ENCODE measurements around the gene KCTD1. TPM values are rescaled to one million over a fixed set of nuclear protein-coding genes. Genes with fewer than 3 reads are reported as not detected.

KCTD1 gene
- total and polyA plus RNA-seq, 10 of the 15 experiments (the other 5 are each of a cell fraction or from before 2014, with no cell fraction given): 1.5 to 13.4 (median 5.5) TPM

DNA sequence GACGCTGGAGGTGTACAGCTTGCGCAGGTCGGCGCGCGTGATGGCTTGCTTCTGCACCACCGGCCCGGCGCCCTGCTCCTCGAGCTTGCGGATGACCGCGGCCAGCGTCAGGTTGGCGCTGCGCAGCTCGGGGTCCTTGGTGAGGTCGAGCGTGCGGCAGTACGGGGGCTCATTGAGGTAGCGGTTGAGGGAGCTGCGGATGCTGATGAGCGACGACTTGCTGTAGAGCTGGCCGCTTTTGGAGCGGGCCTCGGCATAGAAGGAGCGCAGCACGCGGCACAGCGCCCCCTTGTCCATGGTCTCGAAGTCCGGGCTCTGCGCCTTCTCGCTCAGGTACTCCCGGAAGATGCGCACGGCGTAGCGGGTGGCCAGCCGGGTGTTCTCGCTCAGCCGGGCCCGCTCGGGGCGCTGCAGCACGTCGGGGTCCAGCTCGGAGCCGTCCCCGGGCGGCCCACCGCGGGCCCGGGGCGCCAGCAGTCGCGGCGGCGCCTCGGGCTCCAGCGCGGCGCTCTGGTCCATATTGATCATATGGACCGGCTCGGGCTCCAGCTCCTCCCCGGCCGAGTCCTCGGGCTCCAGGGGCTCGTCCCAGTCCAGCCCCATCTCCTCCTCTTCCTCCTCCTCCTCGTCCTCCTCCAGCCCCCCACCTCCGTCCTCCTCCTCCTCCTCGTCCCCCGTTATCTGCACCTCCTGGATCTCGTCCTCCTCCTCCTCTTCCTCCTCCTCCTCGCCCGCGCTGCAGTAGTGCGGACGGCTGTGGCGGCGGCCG lies 523 bp downstream of the KCTD1 start:
- BruUV-seq (replicated peaks): TSS peak; percentile 62
- SMC1A ChIA-PET (ENCODE audit: uncharacterized antibody, unreplicated experiment): interaction anchor here (0.6 to 2.1 kb wide), 3 partner anchors 87 to 332 kb away, joined by 3 to 10 read pairs (median 7); no protein-coding TSS in a partner anchor
- 55% methylated on average over 35 of the region's 84 CpGs for WGBS (ENCODE audit: insufficient coverage, insufficient replicate concordance, low lambda C conversion rate, missing lambda C conversion rate)
- no peaks in the 10 kb centered on the region for H4K20me1 ChIP-seq (ENCODE audit: control insufficient read depth, insufficient read depth)
- intact Hi-C loops (cut with micrococcal nuclease; ENCODE audit: unreplicated experiment): loop anchor here (5.0 to 10.0 kb wide), 6 partner anchors 66 to 427 kb away; no protein-coding TSS in a partner anchor
- POLR2A ChIA-PET: interaction anchor here (0.5 to 0.7 kb wide), 2 partner anchors 34 to 46 kb away, joined by 3 to 5 read pairs; no protein-coding TSS in a partner anchor
- H3K4me3 ChIP-seq: peak overlapping the region; percentile 70
- H3K4me2 ChIP-seq (ENCODE audit: control insufficient read depth, insufficient read depth): peak overlapping the region; percentile 95
- peak overlapping the region; percentile 91 for H2AFZ ChIP-seq (ENCODE audit: control insufficient read depth, low read depth, low read length)
- CTCF ChIA-PET: interaction anchor here (0.7 to 2.7 kb wide), 13 partner anchors 9 to 164 kb away, joined by 3 to 16 read pairs (median 3); no protein-coding TSS in a partner anchor
- H3K4me1 ChIP-seq (ENCODE audit: control insufficient read depth, insufficient read depth, low read length): peaks cover 31% of the 10 kb centered on the region
- in situ Hi-C loops (cut with MboI): no loop called here
- no peaks in the 10 kb centered on the region for H3K9me3 ChIP-seq (replicated peaks; ENCODE audit: control insufficient read depth, insufficient read depth, low read length)
- peak overlapping the region; percentile 67 for H3K27ac ChIP-seq (ENCODE audit: control insufficient read depth, insufficient read depth)
- RAD21 ChIA-PET (ENCODE audit: unreplicated experiment): interaction anchor here (0.6 to 3.2 kb wide), 11 partner anchors 77 to 166 kb away, joined by 3 to 26 read pairs (median 4); no protein-coding TSS in a partner anchor
- ATAC-seq: peak; percentile 82
- FAIRE-seq: no peak
- DNase-seq (ENCODE audit: low read depth, low spot score): no peak
- no peaks in the 10 kb centered on the region for H3K36me3 ChIP-seq (ENCODE audit: control insufficient read depth in 2 of 2, insufficient read depth in 2 of 2, low read length in 1 of 2)
- peaks cover 4 to 8% of the 10 kb centered on the region in 2 experiments for H3K27me3 ChIP-seq (replicated peaks in 1 of 2; ENCODE audit: control insufficient read depth in 2 of 2, insufficient read depth in 2 of 2, low read length in 1 of 2)
- H3K79me2 ChIP-seq (ENCODE audit: control insufficient read depth, insufficient read depth, low read length): peaks cover 11% of the 10 kb centered on the region
- peak overlapping the region; percentile 83 for H3K9ac ChIP-seq (ENCODE audit: control insufficient read depth, insufficient read depth, low read length)
- TF ChIP-seq JUND (IDR thresholded peaks at IDR 0.05; ENCODE audit: low read depth, low read length): no peak
- no peak for TF ChIP-seq ZNF207 (IDR thresholded peaks at IDR 0.05; ENCODE audit: borderline replicate concordance)
- TF ChIP-seq SMARCA5 (IDR thresholded peaks at IDR 0.05): peak; percentile 78; the same call in 1 of the 2 replicates
- TF ChIP-seq LARP7 (IDR thresholded peaks at IDR 0.05): peak; percentile 50; the same call in 1 of the 2 replicates
- no peak for TF ChIP-seq RBBP5 (conservative IDR thresholded peaks at IDR 0.05)
- TF ChIP-seq IRF4 (IDR thresholded peaks at IDR 0.05; ENCODE audit: low read depth, low read length): 0 out of 2 replicates have a peak, but pooled peaks have one; percentile 30
- TF ChIP-seq, protein P1, sequence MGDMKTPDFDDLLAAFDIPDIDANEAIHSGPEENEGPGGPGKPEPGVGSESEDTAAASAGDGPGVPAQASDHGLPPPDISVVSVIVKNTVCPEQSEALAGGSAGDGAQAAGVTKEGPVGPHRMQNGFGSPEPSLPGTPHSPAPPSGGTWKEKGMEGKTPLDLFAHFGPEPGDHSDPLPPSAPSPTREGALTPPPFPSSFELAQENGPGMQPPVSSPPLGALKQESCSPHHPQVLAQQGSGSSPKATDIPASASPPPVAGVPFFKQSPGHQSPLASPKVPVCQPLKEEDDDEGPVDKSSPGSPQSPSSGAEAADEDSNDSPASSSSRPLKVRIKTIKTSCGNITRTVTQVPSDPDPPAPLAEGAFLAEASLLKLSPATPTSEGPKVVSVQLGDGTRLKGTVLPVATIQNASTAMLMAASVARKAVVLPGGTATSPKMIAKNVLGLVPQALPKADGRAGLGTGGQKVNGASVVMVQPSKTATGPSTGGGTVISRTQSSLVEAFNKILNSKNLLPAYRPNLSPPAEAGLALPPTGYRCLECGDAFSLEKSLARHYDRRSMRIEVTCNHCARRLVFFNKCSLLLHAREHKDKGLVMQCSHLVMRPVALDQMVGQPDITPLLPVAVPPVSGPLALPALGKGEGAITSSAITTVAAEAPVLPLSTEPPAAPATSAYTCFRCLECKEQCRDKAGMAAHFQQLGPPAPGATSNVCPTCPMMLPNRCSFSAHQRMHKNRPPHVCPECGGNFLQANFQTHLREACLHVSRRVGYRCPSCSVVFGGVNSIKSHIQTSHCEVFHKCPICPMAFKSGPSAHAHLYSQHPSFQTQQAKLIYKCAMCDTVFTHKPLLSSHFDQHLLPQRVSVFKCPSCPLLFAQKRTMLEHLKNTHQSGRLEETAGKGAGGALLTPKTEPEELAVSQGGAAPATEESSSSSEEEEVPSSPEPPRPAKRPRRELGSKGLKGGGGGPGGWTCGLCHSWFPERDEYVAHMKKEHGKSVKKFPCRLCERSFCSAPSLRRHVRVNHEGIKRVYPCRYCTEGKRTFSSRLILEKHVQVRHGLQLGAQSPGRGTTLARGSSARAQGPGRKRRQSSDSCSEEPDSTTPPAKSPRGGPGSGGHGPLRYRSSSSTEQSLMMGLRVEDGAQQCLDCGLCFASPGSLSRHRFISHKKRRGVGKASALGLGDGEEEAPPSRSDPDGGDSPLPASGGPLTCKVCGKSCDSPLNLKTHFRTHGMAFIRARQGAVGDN (IDR thresholded peaks at IDR 0.05): peak; percentile 86
- TF ChIP-seq BHLHE40 (IDR thresholded peaks at IDR 0.05; ENCODE audit: borderline replicate concordance in 1 of 2, low read depth in 2 of 2, low read length in 1 of 2): peak; percentile 27 to 61; a peak in 1 of 4 replicates
- TF ChIP-seq CREM (IDR thresholded peaks at IDR 0.05; ENCODE audit: low read depth): peak; percentile 14; the same call in 1 of the 2 replicates
- TF ChIP-seq NR2C1 (IDR thresholded peaks at IDR 0.05): no peak
- peak; percentile 7 for TF ChIP-seq SP1 (IDR thresholded peaks at IDR 0.05; ENCODE audit: low read depth, low read length)
- TF ChIP-seq, protein P2, sequence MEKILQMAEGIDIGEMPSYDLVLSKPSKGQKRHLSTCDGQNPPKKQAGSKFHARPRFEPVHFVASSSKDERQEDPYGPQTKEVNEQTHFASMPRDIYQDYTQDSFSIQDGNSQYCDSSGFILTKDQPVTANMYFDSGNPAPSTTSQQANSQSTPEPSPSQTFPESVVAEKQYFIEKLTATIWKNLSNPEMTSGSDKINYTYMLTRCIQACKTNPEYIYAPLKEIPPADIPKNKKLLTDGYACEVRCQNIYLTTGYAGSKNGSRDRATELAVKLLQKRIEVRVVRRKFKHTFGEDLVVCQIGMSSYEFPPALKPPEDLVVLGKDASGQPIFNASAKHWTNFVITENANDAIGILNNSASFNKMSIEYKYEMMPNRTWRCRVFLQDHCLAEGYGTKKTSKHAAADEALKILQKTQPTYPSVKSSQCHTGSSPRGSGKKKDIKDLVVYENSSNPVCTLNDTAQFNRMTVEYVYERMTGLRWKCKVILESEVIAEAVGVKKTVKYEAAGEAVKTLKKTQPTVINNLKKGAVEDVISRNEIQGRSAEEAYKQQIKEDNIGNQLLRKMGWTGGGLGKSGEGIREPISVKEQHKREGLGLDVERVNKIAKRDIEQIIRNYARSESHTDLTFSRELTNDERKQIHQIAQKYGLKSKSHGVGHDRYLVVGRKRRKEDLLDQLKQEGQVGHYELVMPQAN (conservative IDR thresholded peaks at IDR 0.05): 0 out of 2 replicates have a peak, but pooled peaks have one; percentile 15
- peak; percentile 63; the same call in 1 of the 2 replicates for TF ChIP-seq YY1 (IDR thresholded peaks at IDR 0.05; ENCODE audit: low read depth, low read length)
- TF ChIP-seq EGR1 (IDR thresholded peaks at IDR 0.05; ENCODE audit: borderline replicate concordance in 1 of 2, low read depth in 2 of 2, low read length in 2 of 2): 0 out of 3 replicates have a peak, but pooled peaks of 1 of the 2 experiments have one; percentile 11
- peak; percentile 42 for TF ChIP-seq RAD21 (IDR thresholded peaks at IDR 0.05; ENCODE audit: insufficient read depth, low read depth, low read length)
- TF ChIP-seq IKZF1 (conservative IDR thresholded peaks at IDR 0.05): peak; percentile 79
- no peak for TF ChIP-seq ATF7 (IDR thresholded peaks at IDR 0.05; ENCODE audit: low read depth)
- peak; percentile 86; the same call in 1 of the 2 replicates for TF ChIP-seq DPF2 (IDR thresholded peaks at IDR 0.05)
